ENCODE data around the gene MUC6.

The MUC6 gene

DNA sequence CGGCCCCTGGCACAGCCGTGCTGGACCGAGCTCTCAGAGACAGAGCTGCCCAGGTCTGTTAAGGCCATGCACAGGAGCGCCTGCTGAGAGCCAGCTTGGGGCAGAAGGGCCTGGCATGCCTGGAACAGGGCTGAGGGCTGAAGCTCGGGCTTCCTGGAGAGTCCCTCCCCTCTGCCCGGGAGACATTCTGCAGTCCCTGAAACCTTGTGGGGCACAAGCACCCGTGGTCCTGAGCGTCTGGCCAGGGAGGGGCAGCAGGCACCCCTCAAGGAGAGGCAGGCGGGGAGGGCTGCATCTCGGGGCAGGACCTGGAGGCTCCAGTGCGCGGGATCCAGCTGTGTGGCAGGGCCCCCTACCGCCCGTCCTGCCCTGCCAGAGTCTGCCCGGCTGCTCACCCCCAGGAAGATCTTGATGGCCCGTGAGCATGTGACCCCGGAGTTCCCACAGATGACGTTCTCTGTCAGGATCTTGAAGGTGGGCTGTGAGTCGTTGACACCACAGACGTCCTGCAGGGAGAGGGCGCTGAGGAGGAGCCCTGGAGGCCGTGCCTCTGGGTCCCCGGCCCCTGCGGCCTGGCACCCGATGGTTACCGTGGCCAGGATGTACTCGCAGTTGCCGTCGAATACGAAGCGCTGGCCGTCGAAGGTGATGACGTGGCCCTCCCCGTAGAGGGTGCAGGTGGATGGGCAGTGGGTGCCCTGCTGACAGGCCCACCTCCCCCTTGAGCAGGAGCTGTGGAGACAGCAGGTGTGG lies 10.9 kb downstream of the MUC6 start:
- TF ChIP-seq, protein P1, sequence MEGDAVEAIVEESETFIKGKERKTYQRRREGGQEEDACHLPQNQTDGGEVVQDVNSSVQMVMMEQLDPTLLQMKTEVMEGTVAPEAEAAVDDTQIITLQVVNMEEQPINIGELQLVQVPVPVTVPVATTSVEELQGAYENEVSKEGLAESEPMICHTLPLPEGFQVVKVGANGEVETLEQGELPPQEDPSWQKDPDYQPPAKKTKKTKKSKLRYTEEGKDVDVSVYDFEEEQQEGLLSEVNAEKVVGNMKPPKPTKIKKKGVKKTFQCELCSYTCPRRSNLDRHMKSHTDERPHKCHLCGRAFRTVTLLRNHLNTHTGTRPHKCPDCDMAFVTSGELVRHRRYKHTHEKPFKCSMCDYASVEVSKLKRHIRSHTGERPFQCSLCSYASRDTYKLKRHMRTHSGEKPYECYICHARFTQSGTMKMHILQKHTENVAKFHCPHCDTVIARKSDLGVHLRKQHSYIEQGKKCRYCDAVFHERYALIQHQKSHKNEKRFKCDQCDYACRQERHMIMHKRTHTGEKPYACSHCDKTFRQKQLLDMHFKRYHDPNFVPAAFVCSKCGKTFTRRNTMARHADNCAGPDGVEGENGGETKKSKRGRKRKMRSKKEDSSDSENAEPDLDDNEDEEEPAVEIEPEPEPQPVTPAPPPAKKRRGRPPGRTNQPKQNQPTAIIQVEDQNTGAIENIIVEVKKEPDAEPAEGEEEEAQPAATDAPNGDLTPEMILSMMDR (IDR thresholded peaks at IDR 0.05; ENCODE audit: insufficient read depth, low read length, missing control alignments), result no peak
- H3K4me3 ChIP-seq (ENCODE audit: low read depth, low read length), result no peak overlapping the region
- CTCF ChIA-PET, result interaction anchor here (1.4 kb wide), 1 partner anchor 25 kb away, joined by 3 read pairs; no protein-coding TSS in a partner anchor
- POLR2A ChIA-PET, result no interaction called here
- DNase-seq (ENCODE audit: low read depth, low spot score), result no peak

DNA sequence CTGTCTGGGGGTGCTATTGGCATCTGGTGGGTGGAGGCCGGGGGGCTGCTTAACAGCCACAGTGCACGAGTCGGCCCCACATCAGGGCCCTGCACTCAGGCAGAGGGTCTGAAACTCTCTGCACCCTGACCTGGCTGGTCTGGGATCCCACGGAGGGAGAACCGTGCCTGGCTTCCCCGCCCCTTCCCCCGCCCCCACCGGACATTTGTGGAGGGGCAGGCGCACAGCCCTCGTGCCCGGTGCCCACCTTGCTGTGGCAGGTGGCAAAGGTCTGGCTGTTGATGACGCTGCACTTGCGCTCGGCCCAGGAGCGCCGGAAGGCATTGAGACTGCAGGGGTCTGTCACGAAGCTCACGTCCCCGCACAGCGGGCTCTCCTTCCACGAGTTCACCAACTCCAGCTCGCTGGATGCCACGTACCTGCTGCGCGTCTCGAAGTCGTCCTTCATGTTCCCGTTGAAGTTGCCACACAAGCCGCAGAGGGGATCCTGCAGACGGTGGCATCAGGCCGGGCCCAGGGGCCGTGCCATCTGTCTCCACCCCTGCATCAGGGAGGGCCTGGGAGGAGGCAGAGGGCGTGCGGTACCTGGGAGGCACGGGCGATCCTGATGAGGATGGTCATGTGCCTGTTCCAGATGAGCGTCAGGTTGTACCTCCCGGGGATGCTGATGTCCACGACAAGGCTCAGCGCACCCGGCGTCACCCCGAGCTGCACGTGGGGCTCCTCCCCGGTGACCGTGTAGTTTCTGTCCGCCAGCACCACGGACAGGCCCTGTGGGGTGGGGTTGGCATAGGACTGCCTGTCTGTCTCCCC lies 11.7 kb downstream of the MUC6 start:
- ChIA-PET POLR2A (no interaction called here), CTCF (no interaction called here)
- DNase-seq (ENCODE audit: low read depth, low spot score), result no peak
- TF ChIP-seq, protein P1 (IDR thresholded peaks at IDR 0.05; ENCODE audit: insufficient read depth, low read length, missing control alignments), result no peak
- H3K4me3 ChIP-seq (ENCODE audit: low read depth, low read length), result no peak overlapping the region

DNA sequence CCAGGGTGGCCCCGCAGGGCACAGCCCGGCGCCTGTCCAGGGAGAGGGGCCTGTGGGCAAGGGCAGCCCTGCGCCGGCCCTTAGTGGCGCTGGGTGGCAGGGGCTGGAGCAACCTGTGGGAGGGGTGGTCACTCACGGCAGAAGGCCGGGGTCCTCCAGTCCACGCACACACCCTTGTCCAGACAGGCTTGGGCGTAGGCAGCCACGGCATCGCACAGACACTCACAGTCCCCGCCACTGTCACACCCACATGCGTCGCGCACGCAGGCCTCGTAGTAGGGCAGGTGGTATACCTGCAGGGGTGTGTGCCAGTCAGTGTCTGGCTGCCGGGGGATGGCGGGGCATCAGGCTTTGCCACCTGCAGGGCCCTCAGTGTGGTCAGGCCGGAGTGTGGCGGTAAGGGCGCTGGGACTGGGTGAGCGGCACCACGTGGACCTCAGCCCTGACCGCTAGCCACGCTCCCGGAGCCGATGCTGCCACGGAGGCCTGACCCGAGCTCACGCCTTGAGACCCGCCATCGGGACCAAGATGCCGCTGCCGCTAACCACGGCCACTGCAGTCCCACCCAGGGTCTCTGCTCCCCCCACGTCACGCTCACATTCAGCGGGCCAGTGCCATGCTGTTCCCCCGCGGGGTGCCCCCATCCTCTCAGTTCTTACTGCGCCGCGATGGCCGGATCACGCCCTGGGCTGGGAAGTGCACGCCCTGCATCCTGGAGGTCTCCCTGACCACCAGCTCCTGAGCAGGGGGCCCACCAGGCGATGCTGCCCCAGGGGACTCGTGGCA lies 12.5 kb downstream of the MUC6 start:
- no peak overlapping the region for H3K4me3 ChIP-seq (ENCODE audit: low read depth, low read length)
- TF ChIP-seq, protein P1 (IDR thresholded peaks at IDR 0.05; ENCODE audit: insufficient read depth, low read length, missing control alignments), result no peak
- POLR2A ChIA-PET, result no interaction called here
- CTCF ChIA-PET, result no interaction called here
- DNase-seq (ENCODE audit: low read depth, low spot score), result no peak

DNA sequence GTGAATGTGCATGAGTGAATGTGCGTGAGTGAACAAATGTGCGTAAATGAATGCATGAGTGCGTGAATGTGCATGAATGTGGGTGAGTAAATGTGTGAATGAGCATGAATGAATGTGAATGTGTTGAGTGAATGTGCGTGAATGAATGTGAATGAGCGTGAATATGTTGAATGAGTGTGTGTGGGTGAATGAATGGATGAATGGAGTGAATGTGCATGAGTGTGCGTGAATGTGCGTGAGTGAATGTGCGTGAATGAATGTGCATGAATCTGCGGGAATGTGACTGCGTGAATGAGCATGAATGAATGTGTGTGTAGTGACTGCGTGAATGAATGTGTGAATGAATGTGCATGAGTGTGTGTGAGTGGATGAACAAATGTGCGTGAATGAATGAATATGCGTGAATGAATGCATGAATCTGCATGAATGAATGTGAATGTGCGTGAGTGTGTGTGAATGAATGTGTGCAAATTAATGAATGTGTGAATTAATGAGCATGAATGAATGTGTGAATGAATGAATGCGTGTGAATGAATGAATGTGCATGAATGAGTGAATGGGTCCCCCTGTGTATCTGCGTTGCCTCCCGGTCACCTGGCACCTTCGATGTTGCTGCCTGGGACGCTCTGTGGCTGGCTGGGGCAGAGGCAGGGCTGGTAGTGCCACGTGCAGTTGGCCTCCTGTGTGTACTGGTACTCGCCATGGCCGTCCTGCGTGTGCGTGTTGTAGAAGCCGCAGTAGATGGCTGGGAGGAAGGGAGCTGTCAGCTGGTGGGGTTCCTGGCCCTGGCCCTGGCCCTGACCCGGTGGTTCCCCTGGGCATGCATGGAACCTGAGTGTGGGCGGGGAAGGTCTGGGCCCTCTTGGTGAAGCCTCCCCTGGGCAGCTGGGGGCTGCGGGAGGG lies 13.4 kb downstream of the MUC6 start:
- ChIA-PET POLR2A (no interaction called here), CTCF (no interaction called here)
- H3K4me3 ChIP-seq (ENCODE audit: low read depth, low read length), result no peak overlapping the region
- DNase-seq (ENCODE audit: low read depth, low spot score), result no peak
- TF ChIP-seq, protein P1 (IDR thresholded peaks at IDR 0.05; ENCODE audit: insufficient read depth, low read length, missing control alignments), result no peak

DNA sequence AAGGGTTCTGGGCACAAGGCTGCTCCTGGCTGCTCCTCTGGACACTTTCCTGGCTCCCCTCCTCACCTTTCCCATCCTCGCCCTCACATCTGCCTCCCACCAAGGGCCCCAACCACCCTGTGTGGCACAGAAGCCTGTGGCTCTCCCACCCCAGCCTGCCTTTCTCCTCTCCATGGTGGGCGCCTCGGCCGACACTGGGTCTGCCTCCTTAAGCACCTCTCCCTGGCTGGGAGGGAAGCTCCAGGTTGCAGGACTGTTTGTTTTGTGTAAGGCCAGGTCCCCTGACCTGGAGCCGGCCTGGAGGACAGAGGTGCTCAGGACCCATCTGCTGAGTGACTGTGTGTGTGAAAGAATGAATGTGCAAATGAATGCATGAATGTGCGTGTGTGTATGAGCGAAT lies 14.1 kb downstream of the MUC6 start:
- DNase-seq (ENCODE audit: low read depth, low spot score), result no peak
- no peak overlapping the region for H3K4me3 ChIP-seq (ENCODE audit: low read depth, low read length)
- TF ChIP-seq, protein P1 (IDR thresholded peaks at IDR 0.05; ENCODE audit: insufficient read depth, low read length, missing control alignments), result no peak
- ChIA-PET CTCF (no interaction called here), POLR2A (no interaction called here)

Data from AG04449 (cell line).